ENCODE results near the gene STK35. TPM values are rescaled to one million over a fixed set of nuclear protein-coding genes. Genes with fewer than 3 reads are reported as not detected.

Gene STK35
- total RNA-seq, 1 experiment from 2014 or later = 10.4 TPM

GRCh38 chr20:2104236-2104635, 2.6 kb downstream of the STK35 start:
- no peak for DNase-seq (ENCODE audit: low spot score)

DNA sequence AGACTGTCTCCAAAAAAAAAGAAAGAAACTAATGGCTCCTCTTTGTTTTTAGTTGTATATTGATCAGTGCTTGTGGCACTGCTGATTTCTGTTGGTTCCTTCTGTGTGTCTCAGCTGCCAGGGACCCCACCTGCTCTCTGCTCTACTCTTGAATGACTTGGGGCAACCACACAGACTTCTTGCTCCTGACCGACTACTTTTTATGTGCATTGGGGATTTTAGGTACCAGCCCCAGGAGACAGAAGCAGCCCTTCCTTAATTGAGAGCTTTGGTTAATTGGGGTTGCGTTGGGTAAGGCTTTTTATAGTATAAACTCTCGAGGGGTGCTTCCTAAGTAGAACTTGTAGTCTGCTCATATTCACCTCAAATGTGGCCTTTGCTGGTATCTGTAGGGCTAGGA, 6.9 kb downstream of the STK35 start:
- DNase-seq (ENCODE audit: low spot score) = no peak

DNA sequence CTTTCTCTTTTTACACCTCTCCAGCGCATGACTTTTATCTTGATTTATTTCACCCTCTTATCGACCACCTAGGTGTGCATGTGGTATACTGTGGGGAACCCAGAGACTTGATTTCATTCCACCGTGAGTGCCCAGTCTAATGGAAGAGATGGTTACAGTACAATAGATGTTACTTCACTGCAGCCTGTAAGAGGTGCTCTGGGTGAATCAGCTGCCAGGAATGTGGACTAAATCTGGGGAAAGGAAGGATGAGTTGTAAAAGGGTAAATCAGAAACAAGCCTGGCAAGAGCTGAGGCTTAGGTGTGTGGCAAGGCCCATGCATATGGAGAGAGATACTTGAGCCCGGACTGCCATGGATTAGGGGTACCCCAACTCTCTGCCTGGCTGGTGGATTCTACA, 7.4 kb downstream of the STK35 start:
- DNase-seq (ENCODE audit: low spot score) = no peak

DNA sequence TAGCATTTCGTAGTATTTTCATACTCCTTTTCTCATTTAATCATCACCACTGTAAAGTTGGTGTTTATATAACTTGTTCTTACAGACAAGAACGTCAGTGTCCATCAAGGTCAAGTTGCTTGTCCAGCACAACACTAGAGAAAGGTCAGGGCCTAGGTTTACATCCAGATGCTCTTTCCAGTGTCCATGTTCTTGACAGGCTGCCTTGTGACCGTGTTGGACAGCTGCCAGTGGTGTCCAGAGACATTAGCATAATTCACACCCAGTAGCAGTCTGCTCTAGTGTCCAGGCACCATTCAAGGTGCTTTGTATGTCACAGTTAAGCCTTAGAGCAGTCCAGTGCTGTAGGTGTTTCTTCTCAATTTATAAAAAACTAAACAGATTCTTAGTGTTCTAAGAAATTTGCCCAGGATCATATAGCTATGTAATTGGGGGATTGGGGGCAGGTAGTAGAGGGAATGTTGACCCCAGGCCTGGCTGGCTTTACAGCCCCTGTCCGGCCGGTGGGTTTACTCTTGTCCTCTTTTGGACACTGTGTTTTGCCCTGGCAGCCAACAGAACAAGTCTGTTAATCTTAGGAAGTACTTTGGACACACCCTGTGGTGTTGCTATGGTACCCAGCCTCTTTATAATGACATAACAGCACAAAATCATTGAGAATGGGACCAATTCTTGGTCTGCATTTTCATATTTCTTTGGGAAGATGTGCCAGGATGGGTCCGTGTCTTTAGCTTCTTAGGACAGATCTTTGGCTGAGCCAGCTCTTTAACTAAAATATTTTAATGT, 8.0 kb downstream of the STK35 start:
- no peak for DNase-seq (ENCODE audit: low spot score)

- DNase-seq (ENCODE audit: low spot score) = no peak
Measured at GRCh38 chr20:2112910-2113309, 11.3 kb downstream of the STK35 start.

GRCh38 chr20:2114127-2114959, 12.7 kb downstream of the STK35 start:
- DNase-seq (ENCODE audit: low spot score) = no peak

GRCh38 chr20:2114990-2115681, 13.5 kb downstream of the STK35 start:
- no peak for DNase-seq (ENCODE audit: low spot score)

GRCh38 chr20:2116170-2116940, 14.7 kb downstream of the STK35 start:
- DNase-seq (ENCODE audit: low spot score) = no peak

GRCh38 chr20:2118783-2119182, 17.2 kb downstream of the STK35 start:
- DNase-seq (ENCODE audit: low spot score) = no peak

DNA sequence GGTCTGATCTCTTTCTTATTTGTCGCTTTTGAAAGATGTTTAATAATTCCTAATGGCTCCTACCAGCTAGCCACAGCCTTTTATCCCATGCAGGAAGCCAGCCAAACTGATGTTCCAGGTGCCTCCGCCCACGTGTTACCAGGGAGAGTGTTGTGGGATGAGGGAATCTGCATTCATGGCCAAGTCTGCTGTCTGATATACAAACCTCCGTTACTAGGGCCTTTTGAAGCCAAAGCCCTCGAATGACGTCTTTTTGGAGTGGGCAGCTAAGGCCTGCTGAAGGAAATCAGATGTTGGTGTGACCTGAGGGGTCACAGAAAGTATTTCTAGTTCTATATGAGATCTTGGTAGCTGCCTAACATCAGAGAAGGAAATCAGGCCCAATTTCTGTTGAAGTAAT, 21.3 kb downstream of the STK35 start:
- no peak for DNase-seq (ENCODE audit: low spot score)

- DNase-seq (ENCODE audit: low spot score) = no peak
Measured at GRCh38 chr20:2123720-2124119, 22.1 kb downstream of the STK35 start.

DNA sequence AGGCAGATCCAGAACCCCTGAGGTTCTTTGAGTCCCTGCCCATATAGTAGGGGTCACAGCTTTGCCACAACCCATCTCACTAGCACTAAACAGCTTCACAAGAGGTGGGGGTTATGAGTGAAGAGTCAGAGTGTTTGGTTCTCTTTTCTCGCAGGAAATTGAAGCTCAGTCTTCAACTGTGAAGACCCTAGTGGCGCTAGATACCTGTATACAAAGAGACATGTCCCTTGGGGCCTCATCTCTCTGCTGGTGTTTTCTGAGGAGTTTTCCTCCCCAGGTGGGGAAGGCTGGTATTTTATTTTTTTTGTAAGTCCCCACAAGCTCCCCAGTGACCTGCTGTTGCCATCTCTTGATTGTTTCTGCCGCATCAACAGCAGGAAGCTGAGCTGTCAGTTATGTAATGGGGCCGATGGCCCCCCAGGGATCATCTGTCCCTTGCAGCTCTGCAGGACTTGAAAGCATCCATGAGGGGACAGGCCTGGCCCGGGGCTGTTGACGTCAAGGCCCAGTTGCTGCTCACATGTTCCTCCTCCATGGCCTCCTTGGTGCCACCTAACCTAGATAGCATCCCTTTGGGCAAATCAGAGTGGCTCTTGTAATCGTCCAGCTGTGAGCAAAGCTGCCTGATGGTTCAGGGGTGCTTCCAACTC, 23.1 kb downstream of the STK35 start:
- no peak for DNase-seq (ENCODE audit: low spot score)

DNA sequence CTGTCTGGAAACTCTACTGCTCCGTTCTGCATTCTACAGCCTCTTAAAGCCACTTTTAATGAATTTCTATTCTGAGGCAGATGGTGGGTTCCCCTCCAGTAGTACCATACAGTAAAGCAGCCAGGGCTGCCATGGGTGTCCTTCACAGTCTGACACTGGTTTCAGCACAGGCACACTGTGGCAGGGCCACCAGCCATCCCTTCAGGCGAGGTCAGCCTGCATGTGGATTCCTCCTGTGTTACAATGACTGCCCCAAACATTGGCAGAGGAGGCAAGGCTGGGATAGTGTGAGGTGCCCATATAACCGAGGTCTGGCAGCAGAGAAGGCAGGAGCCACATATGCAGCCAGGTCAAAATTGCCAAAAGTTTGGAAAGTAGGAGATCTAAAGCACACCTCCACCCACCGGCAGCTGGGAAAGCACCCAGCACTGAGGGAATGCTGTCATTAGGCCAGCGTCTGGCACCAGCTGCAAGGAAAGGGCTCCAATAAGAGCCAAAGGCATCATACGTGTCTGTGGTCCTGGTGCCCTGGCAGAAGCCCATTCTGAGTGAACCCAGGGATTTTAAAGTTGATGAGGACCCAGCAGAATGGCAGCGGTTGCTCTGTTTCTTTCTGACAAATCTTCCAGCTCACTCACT, 24.0 kb downstream of the STK35 start:
- DNase-seq (ENCODE audit: low spot score) = no peak

- DNase-seq (ENCODE audit: low spot score) = no peak
Measured at GRCh38 chr20:2127238-2127637, 25.6 kb downstream of the STK35 start.

DNA sequence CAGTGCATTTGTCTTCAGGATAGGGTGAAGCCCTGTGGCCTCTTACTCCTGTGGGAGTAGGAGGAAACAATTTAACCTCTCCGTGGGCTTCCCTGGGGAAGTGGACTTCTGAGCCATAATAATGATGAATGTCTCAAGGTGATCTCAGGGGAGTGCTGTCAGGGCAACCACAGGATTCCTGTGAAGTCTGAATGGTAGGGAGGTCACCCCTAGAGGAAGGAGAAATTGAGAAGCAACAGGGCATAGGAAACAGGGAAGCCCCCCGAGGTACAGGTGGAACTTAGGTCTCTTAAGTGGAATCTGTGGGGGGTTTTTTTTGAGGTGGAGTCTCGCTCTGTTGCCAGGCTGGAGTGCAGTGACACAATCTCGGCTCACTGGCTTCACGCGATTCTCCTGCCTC, 26.9 kb downstream of the STK35 start:
- DNase-seq (ENCODE audit: low spot score) = no peak

DNA sequence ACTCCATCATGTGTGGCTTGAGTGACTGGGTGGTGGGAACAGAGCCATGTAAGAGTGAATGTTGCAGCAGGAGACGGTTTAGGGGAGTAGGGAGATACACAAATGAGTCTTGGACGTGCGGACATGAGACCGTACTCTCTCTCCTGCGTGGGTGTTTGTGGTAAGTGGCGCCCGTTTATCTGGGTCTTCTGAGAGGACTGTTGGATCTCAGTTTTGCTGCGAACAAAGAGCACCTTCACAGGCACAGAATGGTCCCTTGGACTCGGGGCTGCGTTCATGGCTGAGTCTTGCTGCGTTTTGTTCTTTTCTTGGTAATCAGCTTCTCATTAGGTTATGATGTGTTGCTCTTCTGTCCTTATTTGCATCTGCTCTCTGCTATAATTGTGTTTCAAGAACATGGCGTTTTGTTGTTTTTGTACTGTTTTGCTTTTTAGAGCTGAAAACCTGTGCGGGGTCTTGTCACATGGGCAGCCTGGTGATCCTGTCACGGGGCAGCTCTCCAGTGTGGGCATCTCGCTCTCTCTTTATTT, 28.5 kb downstream of the STK35 start:
- DNase-seq (ENCODE audit: low spot score) = no peak

GRCh38 chr20:2130683-2131082, 29.1 kb downstream of the STK35 start:
- no peak for DNase-seq (ENCODE audit: low spot score)

DNA sequence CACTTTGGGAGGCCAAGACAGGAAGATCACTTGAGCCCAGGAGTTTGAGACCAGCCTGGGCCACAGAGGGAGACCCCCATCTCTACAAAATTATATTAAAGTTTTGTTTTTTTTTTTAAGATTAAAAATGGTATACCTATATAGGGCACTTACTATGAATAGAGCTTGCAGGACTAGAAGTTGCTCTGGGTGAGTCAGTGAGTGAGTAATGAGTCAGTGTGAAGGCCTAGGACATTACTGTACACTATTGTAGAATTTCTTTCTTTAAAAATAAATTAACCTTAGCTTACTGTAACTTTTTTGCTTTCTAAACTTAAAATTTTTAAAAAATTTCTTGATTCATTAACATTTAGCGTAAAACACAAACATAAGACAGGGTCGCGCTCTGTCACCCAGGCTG, 29.7 kb downstream of the STK35 start:
- DNase-seq (ENCODE audit: low spot score) = no peak

- DNase-seq (ENCODE audit: low spot score) = no peak
Measured at GRCh38 chr20:2132461-2132901, 30.9 kb downstream of the STK35 start.

Data from H4 (cell line).